ENCODE data around the gene PTPN14.
A peak's percentile ranks its signal among the peaks of the same experiment; 100 is the strongest.
"Not testable (repeated sequence)": the region's sequence is repeated elsewhere in the genome, so short reads cannot be mapped to it uniquely, and the experiment has no call there.

PTPN14 gene

DNA sequence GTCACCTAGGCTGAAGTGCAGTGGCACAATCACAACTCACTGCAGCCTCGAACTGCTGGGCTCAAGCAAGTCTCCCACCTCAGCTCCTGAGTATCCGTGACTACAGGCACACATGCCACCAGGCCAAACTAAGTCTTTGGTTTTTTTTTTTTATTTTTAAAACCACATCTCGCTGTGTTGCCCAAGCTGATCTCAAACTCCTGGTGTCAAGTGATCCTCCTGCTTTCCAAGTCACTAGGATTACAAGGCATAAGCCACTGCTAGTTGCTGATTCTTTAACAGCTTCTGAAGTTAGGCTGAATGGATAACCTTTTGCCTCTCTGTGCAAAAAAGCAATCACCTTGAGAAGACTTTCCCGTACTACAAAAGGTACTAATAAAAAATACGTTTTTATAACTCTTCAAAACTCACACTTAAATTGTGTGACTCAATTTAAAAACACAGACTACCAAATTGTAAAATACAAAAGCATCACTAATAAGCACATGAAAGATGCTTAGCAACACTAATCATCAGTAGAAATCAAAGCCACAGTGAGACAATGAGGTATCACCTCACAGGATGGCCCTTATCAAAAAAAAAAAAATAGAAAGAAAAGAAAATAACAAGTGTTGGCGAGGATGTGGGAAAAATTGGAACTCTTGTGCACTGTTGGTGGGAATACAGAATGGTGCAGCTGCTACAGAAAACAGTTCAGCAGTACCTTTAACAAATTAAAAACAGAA is 40.3 kb downstream of the PTPN14 start:
- no peak for ATAC-seq
- TF ChIP-seq ARNTL (CRISPR knock-in tag; IDR thresholded peaks at IDR 0.05; ENCODE audit: borderline replicate concordance, low read depth) (no peak), ISL1 (CRISPR knock-in tag; IDR thresholded peaks at IDR 0.05) (no peak), ESRRG (CRISPR knock-in tag; IDR thresholded peaks at IDR 0.05) (no peak), ZFP30 (CRISPR knock-in tag; IDR thresholded peaks at IDR 0.05) (no peak), ZFP3 (CRISPR knock-in tag; IDR thresholded peaks at IDR 0.05) (no peak)
- TF ChIP-seq, protein P1, sequence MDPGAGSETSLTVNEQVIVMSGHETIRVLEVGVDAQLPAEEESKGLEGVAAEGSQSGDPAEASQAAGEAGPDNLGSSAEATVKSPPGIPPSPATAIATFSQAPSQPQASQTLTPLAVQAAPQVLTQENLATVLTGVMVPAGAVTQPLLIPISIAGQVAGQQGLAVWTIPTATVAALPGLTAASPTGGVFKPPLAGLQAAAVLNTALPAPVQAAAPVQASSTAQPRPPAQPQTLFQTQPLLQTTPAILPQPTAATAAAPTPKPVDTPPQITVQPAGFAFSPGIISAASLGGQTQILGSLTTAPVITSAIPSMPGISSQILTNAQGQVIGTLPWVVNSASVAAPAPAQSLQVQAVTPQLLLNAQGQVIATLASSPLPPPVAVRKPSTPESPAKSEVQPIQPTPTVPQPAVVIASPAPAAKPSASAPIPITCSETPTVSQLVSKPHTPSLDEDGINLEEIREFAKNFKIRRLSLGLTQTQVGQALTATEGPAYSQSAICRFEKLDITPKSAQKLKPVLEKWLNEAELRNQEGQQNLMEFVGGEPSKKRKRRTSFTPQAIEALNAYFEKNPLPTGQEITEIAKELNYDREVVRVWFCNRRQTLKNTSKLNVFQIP (CRISPR knock-in tag; IDR thresholded peaks at IDR 0.05; ENCODE audit: borderline replicate concordance, low read depth): no peak

DNA sequence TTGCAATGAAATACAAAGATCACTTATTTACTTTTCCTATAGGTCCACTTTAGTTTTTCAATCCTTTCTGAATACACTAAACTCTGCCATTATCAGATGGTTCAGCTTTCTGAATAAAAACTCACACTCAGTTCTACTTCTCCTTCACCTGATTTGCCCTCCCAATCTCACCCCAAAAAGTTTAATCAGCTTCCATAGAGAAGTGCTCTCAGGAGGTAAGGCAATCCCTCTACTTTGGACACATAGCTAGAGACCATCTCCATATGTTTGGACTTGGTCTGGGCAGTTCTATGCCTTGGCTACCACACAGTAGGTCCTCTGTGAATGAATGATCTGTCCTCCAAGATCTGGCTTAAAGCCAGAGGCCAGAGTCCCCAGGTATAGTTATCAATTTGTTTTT is 40.9 kb downstream of the PTPN14 start:
- no peak for ATAC-seq
- no peak for TF ChIP-seq TOX (CRISPR knock-in tag; IDR thresholded peaks at IDR 0.05; ENCODE audit: borderline replicate concordance)
- TF ChIP-seq SNAI2 (CRISPR knock-in tag; IDR thresholded peaks at IDR 0.05): no peak
- no peak for TF ChIP-seq ZFP3 (CRISPR knock-in tag; IDR thresholded peaks at IDR 0.05)
- no peak for TF ChIP-seq RARB (CRISPR knock-in tag; IDR thresholded peaks at IDR 0.05)
- TF ChIP-seq ZNF565 (CRISPR knock-in tag; conservative IDR thresholded peaks at IDR 0.05; ENCODE audit: low read depth): no peak
- no peak for TF ChIP-seq CSRNP3 (CRISPR knock-in tag; IDR thresholded peaks at IDR 0.05)

DNA sequence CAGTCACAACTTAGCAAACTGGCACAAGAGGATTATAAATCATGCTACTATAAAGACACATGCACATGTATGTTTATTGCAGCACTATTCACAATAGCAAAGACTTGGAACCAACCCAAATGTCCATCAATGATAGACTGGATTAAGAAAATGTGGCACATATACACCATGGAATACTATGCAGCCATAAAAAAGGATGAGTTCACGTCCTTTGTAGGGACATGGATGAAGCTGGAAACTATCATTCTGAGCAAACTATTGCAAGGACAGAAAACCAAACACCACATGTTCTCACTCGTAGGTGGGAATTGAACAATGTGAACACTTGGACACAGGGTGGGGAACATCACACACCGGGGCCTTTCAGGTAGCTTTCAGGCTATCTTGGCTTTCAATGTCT is 41.8 kb downstream of the PTPN14 start:
- not testable (repeated sequence) for ATAC-seq

- ATAC-seq: peak; percentile 34
- no peak for TF ChIP-seq TSHZ2 (CRISPR knock-in tag; IDR thresholded peaks at IDR 0.05)
- TF ChIP-seq OSR1 (CRISPR knock-in tag; IDR thresholded peaks at IDR 0.05): no peak
These were observed 44.4 kb downstream of the PTPN14 start for GRCh38 chr1:214506972-214507431.

- no peak for ATAC-seq
- no peak for TF ChIP-seq ISL1 (CRISPR knock-in tag; IDR thresholded peaks at IDR 0.05)
- no peak for TF ChIP-seq ZC3H10 (CRISPR knock-in tag; IDR thresholded peaks at IDR 0.05)
- TF ChIP-seq ZNF8 (CRISPR knock-in tag; IDR thresholded peaks at IDR 0.05): no peak
- TF ChIP-seq, protein P2, sequence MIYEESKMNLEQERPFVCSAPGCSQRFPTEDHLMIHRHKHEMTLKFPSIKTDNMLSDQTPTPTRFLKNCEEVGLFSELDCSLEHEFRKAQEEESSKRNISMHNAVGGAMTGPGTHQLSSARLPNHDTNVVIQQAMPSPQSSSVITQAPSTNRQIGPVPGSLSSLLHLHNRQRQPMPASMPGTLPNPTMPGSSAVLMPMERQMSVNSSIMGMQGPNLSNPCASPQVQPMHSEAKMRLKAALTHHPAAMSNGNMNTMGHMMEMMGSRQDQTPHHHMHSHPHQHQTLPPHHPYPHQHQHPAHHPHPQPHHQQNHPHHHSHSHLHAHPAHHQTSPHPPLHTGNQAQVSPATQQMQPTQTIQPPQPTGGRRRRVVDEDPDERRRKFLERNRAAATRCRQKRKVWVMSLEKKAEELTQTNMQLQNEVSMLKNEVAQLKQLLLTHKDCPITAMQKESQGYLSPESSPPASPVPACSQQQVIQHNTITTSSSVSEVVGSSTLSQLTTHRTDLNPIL (CRISPR knock-in tag; IDR thresholded peaks at IDR 0.05; ENCODE audit: low read depth): no peak
- no peak for TF ChIP-seq OSR1 (CRISPR knock-in tag; IDR thresholded peaks at IDR 0.05)
- no peak for TF ChIP-seq CSRNP3 (CRISPR knock-in tag; IDR thresholded peaks at IDR 0.05)
- TF ChIP-seq, protein P1 (CRISPR knock-in tag; IDR thresholded peaks at IDR 0.05; ENCODE audit: borderline replicate concordance, low read depth): no peak
- no peak for TF ChIP-seq SNAI2 (CRISPR knock-in tag; IDR thresholded peaks at IDR 0.05)
These were observed 46.3 kb downstream of the PTPN14 start for GRCh38 chr1:214505134-214505533.

Measured in SK-N-SH treated with all-trans-retinoic acid at 6 μM for 48 hours (cell line).